ENCODE data around the gene ADARB1.

- TF ChIP-seq POLR2A (IDR thresholded peaks at IDR 0.05; ENCODE audit: extremely low read depth, insufficient read length): no peak
- TF ChIP-seq, protein P1, sequence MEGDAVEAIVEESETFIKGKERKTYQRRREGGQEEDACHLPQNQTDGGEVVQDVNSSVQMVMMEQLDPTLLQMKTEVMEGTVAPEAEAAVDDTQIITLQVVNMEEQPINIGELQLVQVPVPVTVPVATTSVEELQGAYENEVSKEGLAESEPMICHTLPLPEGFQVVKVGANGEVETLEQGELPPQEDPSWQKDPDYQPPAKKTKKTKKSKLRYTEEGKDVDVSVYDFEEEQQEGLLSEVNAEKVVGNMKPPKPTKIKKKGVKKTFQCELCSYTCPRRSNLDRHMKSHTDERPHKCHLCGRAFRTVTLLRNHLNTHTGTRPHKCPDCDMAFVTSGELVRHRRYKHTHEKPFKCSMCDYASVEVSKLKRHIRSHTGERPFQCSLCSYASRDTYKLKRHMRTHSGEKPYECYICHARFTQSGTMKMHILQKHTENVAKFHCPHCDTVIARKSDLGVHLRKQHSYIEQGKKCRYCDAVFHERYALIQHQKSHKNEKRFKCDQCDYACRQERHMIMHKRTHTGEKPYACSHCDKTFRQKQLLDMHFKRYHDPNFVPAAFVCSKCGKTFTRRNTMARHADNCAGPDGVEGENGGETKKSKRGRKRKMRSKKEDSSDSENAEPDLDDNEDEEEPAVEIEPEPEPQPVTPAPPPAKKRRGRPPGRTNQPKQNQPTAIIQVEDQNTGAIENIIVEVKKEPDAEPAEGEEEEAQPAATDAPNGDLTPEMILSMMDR (IDR thresholded peaks at IDR 0.05; ENCODE audit: low read depth, low read length): no peak
- TF ChIP-seq MYC (IDR thresholded peaks at IDR 0.05; ENCODE audit: low read depth, low read length): no peak
- TF ChIP-seq, protein P2, sequence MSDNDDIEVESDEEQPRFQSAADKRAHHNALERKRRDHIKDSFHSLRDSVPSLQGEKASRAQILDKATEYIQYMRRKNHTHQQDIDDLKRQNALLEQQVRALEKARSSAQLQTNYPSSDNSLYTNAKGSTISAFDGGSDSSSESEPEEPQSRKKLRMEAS (IDR thresholded peaks at IDR 0.05; ENCODE audit: low read depth, low read length): no peak
Observed at GRCh38 chr21:45244799-45245340, 170.5 kb downstream of the ADARB1 start.

All from NB4 (cell line).